GDM1 (cell line): ENCODE results near the gene FANCC.
A peak's percentile ranks its signal among the peaks of the same experiment; 100 is the strongest.
"Not testable (repeated sequence)": the region's sequence is repeated elsewhere in the genome, so short reads cannot be mapped to it uniquely, and the experiment has no call there.

ENCODE experiments used
- DNase-seq: peaks from one replicate; lab custom pipeline; 2025; lab: John Stamatoyannopoulos, UW

The FANCC gene

GRCh38 chr9:95329061-95329460 lies 11.6 kb upstream of the FANCC start:
- DNase-seq, result not testable (repeated sequence)

DNA sequence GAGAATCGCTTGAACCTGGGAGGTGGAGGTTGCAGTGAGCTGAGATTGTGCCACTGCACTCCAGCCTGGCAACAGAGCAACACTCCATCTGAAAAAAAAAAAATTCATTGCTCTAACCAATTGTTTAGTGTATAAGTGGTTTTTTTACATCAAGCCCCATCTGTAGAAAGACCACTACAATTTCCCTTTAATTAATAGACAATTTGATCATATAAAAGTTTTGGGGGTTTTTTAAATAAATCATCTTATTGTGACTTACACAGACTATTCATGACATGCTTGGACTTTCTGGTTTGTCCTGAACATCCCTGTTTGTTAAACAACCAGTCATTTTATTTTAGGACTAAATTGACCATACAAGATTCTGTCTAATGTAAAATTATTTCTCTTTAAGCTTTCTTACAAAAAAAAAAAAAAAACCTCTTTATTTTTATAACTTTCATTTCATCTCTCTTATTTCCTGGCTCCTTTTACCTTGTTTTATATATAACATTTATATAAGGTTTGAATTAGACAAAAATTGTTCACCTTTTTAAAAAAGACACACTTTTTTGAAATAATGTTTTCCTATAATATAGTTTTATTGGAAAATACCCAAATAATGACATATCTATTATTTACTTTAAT lies 9.8 kb upstream of the FANCC start:
- no peak for DNase-seq

GRCh38 chr9:95325221-95325620 lies 7.7 kb upstream of the FANCC start:
- no peak for DNase-seq

GRCh38 chr9:95317893-95318211 lies 343 bp upstream of the FANCC start:
- DNase-seq, result no peak

GRCh38 chr9:95316794-95317118 lies 753 bp downstream of the FANCC start:
- peak; percentile 60 for DNase-seq

DNA sequence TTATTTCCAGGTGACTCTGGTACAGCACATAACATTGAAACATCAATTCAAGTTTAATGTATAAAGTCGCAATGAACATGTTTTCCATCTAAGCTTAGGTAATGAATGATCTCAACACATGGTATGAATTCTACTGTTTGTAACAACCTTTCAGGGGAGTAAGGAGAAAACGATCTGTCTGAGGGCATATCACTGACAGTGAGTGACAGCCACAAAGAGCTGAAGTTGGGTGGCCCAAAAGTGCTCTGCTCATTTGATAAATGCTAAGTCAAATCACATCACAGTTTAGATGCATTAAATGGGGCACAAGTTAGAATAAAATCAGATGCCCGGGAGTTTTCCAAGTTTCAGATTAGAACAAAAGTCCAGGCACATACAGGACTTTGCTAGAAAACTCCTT lies 1.2 kb downstream of the FANCC start:
- no peak for DNase-seq

DNA sequence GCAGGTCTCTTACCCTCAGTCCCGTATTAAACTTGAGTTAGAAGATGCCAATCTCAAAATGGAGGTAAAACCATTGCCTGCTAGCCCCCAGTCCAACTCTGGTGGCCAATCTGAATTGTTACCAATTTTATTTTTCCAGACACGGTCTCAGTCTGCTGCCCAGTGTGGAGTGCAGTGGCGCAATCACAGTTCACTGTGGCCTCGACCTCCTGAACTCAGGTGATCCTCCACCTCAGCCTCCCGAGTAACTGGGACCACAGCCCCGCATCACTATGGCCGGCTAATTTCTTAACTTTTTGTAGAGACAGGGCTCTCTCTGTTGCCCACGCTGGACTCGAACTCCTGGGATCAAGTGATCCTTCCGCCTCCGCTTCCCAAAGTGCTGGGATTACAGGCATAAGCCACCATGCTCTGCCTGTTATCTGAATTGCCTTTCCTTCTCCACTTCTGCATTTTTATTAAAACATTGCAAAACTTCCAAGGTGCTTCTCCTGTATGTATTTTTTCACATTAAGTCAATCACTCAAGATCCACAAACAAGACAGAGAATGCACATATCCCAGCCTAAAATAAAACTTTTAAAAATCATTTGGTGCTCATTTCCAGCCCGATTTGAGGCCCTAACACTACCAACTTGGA lies 2.3 kb downstream of the FANCC start:
- DNase-seq, result no peak

GRCh38 chr9:95313010-95313498 lies 4.5 kb downstream of the FANCC start:
- no peak for DNase-seq

GRCh38 chr9:95311961-95312360 lies 5.5 kb downstream of the FANCC start:
- no peak for DNase-seq

DNA sequence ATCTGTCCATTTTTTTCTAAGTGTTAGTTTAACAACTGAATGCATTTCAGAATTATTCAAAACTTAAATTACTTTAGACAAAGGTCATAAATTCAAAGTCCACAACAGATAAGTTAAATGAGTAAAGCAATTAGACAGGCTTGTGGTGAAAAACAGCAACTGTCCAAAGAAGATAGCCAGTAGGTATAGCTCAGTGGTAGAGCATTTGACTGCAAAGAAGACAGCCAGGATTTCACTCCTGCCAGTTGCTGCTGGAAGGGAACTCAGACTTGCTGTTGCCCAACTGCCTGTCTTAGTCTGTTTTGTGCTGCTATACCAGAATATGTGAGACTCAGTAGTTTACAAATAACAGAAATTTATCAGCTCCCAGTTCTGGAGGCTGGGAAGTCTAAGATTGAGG lies 10.0 kb downstream of the FANCC start:
- no peak for DNase-seq

DNA sequence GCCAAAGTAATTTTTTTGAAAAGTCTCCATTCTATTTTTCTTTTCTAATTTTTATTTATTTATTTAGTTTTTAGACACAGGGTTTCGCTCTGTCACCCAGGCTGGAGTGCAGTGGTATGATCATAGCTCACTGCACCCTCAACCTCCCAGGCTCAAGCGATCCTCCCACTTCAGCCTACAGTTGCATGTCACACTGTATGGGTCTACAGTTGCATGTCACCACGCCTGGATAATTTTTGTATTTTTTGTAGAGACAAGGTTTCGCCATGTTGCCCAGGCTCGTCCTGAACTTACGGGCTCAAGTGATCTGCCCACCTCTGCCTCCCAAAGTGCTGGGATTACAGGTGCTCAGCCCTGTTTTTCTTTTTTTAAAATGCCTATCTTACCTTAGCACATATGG lies 10.7 kb downstream of the FANCC start:
- no peak for DNase-seq

DNA sequence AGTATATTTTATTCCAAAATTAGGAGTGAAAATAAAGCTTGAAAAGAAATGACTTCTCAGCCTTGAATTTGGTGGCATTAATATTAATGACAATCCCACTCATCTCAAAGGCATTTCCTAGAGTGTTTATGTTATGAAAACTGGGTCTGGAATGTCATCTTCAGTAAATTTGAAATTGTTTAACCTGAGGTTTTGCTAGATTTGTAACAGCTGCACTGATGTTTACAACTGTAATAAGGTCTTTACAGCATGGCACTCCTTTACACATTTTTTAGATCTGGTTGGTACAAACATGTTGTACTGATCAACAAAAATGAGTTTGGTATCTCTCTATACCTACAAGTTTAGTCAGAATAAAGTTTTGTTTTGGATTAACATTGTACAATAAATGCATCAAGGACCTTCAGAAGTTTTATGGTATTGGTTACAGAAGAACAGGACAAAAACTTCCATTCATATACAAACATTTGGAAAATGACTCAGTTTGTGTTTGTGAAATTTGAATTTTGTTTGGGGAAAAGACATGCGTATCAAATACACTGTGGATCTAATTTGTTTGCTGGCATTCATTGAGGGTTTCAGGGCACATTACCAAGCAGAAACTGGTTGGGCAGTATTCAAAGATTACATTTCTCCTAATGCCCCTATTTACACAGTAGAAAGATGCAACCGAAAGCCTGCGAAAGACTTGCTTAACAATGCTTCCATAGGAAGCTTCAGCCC lies 11.6 kb downstream of the FANCC start:
- DNase-seq, result no peak

DNA sequence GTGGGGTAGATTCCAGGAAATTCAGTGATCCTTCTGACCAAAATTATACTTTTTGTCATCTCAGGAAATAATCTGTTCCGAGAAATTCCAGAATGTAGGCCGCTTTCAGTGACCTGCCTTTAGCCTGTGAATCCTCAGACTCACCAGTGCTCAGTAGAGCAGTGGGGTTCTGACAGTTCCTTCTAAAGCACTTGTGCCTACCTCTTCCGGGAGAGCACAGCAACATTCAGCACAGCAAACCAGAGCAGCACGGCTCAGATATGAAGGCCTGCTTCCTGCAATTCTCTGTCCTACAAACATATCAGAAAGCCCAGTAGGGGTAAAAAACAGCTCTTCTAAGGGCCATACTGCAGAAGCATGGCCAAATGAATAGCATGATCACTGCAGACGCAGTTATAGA lies 15.0 kb downstream of the FANCC start:
- no peak for DNase-seq

DNA sequence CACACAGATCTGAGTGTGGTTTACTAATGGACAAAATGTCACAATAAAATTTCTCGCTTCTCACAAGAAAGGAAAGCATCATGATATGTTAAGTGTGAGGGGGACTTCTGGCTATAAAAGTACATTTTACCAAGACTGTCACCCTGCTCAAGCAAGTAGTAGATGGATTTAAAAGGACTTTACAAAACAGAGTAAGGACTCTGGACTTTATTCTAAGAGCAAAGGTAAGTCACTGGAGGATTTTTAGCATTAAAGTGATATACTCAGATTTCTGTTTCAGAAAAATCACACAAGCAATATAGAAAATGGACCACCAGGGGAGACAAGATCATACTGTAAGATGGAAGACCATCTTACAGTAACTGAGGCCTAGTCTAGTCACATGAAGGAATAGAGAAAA lies 19.7 kb downstream of the FANCC start:
- DNase-seq, result no peak

DNA sequence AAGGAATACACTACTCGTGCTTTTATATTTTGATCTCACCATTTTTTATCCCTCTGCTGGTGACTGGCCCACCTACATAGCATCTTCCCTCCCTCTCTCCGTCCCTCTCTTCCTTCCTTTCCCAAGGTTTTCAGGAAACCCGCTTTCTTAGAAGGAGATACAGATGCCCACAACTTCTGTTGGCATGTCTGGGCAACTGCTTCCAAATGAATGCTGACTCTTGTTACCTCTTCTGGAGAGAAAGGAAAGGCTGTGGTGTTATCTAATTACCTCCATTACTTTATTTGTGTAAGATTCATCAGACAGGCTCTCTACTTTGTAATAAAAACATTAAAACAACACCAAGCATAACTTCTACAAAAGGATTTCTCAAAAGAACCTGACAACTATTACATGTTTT lies 20.2 kb downstream of the FANCC start:
- no peak for DNase-seq

DNA sequence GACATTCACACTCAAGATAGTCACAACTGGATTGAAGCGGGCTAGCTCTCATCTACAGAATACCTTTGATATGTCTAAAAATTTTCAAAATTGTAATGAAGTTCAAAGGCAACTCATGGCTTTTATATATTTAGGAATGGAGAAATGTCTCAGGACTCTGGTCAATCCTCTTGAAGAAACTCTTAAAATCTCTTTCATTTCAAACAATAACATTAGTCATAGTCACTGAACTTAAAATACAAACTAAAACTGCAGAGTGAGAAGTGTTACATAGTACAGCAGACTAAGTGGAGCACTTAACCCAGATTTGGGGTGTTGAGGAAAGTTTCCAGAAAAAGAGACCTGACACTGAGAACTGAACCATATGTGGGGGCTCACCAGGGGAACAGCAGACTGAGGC lies 20.7 kb downstream of the FANCC start:
- no peak for DNase-seq

DNA sequence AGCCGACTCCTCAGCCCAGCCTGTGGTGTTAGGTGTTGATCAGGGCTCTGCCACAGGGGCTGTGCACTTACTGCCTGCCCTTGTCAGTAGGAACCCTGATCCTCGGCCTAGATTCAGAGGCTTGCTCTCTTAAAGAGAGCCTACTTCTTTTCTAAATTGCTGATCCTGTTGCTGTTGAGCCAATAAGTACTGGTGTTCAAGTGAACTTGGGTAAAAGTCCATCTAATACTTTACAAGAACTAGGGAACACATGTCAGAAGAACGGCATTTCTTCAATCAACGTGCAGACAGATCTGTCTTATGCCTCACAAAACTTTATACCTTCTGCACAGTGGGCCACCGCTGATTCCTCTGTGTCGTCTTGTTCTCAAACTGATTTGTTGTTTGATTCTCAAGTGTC lies 24.2 kb downstream of the FANCC start:
- not testable (repeated sequence) for DNase-seq

DNA sequence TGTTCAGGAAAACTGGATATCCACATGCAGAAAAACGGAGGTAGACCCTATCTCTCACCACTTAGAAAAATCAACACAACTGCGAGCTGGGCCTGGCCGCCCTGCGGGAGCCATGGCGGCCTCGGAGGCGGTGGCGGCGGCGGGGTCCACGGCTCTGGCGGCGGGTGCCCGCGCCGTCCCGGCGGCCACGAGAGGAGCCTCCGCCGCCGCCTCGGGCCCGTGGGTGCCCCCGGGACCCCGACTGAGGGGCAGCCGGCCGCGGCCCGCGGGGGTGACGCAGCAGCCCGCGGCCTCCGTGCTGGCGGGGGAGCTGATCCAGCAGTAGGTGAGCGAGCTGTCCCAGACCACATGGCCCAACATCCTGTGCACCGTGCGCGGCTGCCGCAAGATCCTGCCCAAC lies 25.3 kb downstream of the FANCC start:
- DNase-seq, result no peak

- no peak for DNase-seq
Measured at GRCh38 chr9:95286151-95286550, 31.4 kb downstream of the FANCC start.

DNA sequence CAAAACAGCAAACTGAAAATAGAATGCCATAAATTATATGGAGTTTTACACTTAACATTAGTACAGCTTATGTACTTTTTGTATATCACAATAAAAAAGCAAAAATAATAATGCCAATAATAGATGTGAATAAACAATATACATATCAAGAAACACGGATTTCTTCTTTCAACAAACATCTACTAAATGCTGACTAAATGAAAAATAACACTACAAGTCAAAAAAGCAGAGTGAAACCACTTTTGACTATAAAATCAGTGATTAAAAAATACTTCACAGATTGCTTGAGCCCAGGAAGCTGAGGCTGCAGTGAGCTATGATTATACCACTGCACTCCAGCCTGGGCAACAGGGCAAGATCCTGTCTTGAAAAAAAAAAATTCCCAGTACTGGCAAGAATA lies 32.2 kb downstream of the FANCC start:
- DNase-seq, result no peak

- no peak for DNase-seq
Measured at GRCh38 chr9:95284162-95285080, 33.1 kb downstream of the FANCC start.

- DNase-seq, result no peak
Measured at GRCh38 chr9:95283673-95284072, 33.8 kb downstream of the FANCC start.

GRCh38 chr9:95282332-95282731 lies 35.2 kb downstream of the FANCC start:
- DNase-seq, result no peak
